NCI-H2081 (cell line): ENCODE results near the gene TAF5L.
"Not testable (repeated sequence)": the region's sequence is repeated elsewhere in the genome, so short reads cannot be mapped to it uniquely, and the experiment has no call there.

ENCODE experiments used
- DNase-seq, 2 experiments: peaks; one replicate each; lab custom pipeline; 2025; lab: John Stamatoyannopoulos, UW

Gene TAF5L

GRCh38 chr1:229603371-229604005 lies 22.4 kb downstream of the TAF5L start:
- DNase-seq = no peak

- no peak for DNase-seq
Observed at GRCh38 chr1:229600229-229600628, 25.7 kb downstream of the TAF5L start.

- no peak for DNase-seq
Observed at GRCh38 chr1:229599218-229599954, 26.5 kb downstream of the TAF5L start.

GRCh38 chr1:229597877-229598276 lies 28.0 kb downstream of the TAF5L start:
- no peak for DNase-seq

GRCh38 chr1:229596925-229597699 lies 28.8 kb downstream of the TAF5L start:
- no peak for DNase-seq

- DNase-seq = not testable (repeated sequence)
Observed at GRCh38 chr1:229595876-229596275, 30.0 kb downstream of the TAF5L start.

GRCh38 chr1:229594227-229595008 lies 31.5 kb downstream of the TAF5L start:
- no peak for DNase-seq

- no peak for DNase-seq
Observed at GRCh38 chr1:229593800-229594199, 32.1 kb downstream of the TAF5L start.

- no peak for DNase-seq
Observed at GRCh38 chr1:229590119-229590518, 35.8 kb downstream of the TAF5L start.

GRCh38 chr1:229585338-229585737 lies 40.6 kb downstream of the TAF5L start:
- no peak for DNase-seq

- DNase-seq = no peak
Observed at GRCh38 chr1:229582715-229583114, 43.2 kb downstream of the TAF5L start.

- DNase-seq = no peak
Observed at GRCh38 chr1:229582011-229582694, 43.8 kb downstream of the TAF5L start.

- DNase-seq = no peak
Observed at GRCh38 chr1:229581485-229581884, 44.4 kb downstream of the TAF5L start.

- peak; percentile 68 to 90 for DNase-seq
Observed at GRCh38 chr1:229579059-229579673, 46.8 kb downstream of the TAF5L start.

GRCh38 chr1:229578168-229579058 lies 47.5 kb downstream of the TAF5L start:
- no peak for DNase-seq

GRCh38 chr1:229574679-229575442 lies 51.1 kb downstream of the TAF5L start:
- DNase-seq = no peak

GRCh38 chr1:229572286-229572685 lies 53.6 kb downstream of the TAF5L start:
- peak; percentile 26 to 83 for DNase-seq

- no peak for DNase-seq
Observed at GRCh38 chr1:229570891-229571516, 54.9 kb downstream of the TAF5L start.

GRCh38 chr1:229570305-229570704 lies 55.6 kb downstream of the TAF5L start:
- no peak for DNase-seq
